Measurements from ENCODE around the gene TMEM269.
A peak's percentile ranks its signal among the peaks of the same experiment; 100 is the strongest.

TMEM269 gene

GRCh38 chr1:42825036-42825851 is 40.5 kb downstream of the TMEM269 start:
- no peak for DNase-seq

- DNase-seq, result no peak
Observed at GRCh38 chr1:42830631-42831030, 45.8 kb downstream of the TMEM269 start.

- DNase-seq, result no peak
Observed at GRCh38 chr1:42831273-42831672, 46.5 kb downstream of the TMEM269 start.

- DNase-seq, result no peak
Observed at GRCh38 chr1:42832641-42833240, 48.0 kb downstream of the TMEM269 start.

- DNase-seq, result no peak
Observed at GRCh38 chr1:42833981-42834380, 49.2 kb downstream of the TMEM269 start.

GRCh38 chr1:42834803-42835202 is 50.0 kb downstream of the TMEM269 start:
- no peak for DNase-seq

- DNase-seq, result no peak
Observed at GRCh38 chr1:42835422-42835821, 50.6 kb downstream of the TMEM269 start.

- no peak for DNase-seq
Observed at GRCh38 chr1:42837709-42838108, 52.9 kb downstream of the TMEM269 start.

- no peak for DNase-seq
Observed at GRCh38 chr1:42838482-42839190, 53.8 kb downstream of the TMEM269 start.

- DNase-seq, result no peak
Observed at GRCh38 chr1:42841010-42841409, 56.2 kb downstream of the TMEM269 start.

GRCh38 chr1:42841440-42842147 is 56.8 kb downstream of the TMEM269 start:
- no peak for DNase-seq

GRCh38 chr1:42844592-42845140 is 59.9 kb downstream of the TMEM269 start:
- no peak for DNase-seq

GRCh38 chr1:42845193-42845592 is 60.4 kb downstream of the TMEM269 start:
- DNase-seq, result no peak

- no peak for DNase-seq
Observed at GRCh38 chr1:42845866-42846256, 61.1 kb downstream of the TMEM269 start.

GRCh38 chr1:42846257-42847110 is 61.7 kb downstream of the TMEM269 start, which contains the start of gene ZNF691:
Gene ZNF691 (plus strand): TSS chr1:42846613. CDS start chr1:42849659, 3,046 bp downstream.
- peak; percentile 93 to 95 for DNase-seq

- no peak for DNase-seq
Observed at GRCh38 chr1:42847111-42847595, 62.4 kb downstream of the TMEM269 start.

- no peak for DNase-seq
Observed at GRCh38 chr1:42847721-42848460, 63.1 kb downstream of the TMEM269 start.

GRCh38 chr1:42848823-42849537 is 64.2 kb downstream of the TMEM269 start:
- DNase-seq, result no peak

GRCh38 chr1:42849944-42850343 is 65.2 kb downstream of the TMEM269 start:
- no peak for DNase-seq

Measured in CD4-positive, alpha-beta T cell treated with Interleukin-4 for 1 hour (primary cell).